GM19395 (cell line): Measurements from ENCODE around the gene TBRG4.

Experiments
- ATAC-seq: cut with Tn5 transposase; IDR thresholded peaks from one replicate; pipeline ENCODE4 v1.9.1; 2021; ENCODE audit warnings: mild to moderate bottlenecking, moderate library complexity; ENCODE audit not compliant: unreplicated experiment

The TBRG4 gene

GRCh38 chr7:45075871-45076796, 35.4 kb downstream of the TBRG4 start:
- no peak for ATAC-seq

- ATAC-seq = no peak
Measured at GRCh38 chr7:45075355-45075644, 36.2 kb downstream of the TBRG4 start.

GRCh38 chr7:45074528-45075354, 36.8 kb downstream of the TBRG4 start:
- ATAC-seq = no peak

- ATAC-seq = no peak
Measured at GRCh38 chr7:45073786-45074527, 37.5 kb downstream of the TBRG4 start.

GRCh38 chr7:45073031-45073785, 38.3 kb downstream of the TBRG4 start:
- no peak for ATAC-seq

- ATAC-seq = no peak
Measured at GRCh38 chr7:45072131-45073030, 39.1 kb downstream of the TBRG4 start.

- ATAC-seq = no peak
Measured at GRCh38 chr7:45071528-45071927, 40.0 kb downstream of the TBRG4 start.

GRCh38 chr7:45070254-45070642, 41.2 kb downstream of the TBRG4 start:
- ATAC-seq = no peak

- no peak for ATAC-seq
Measured at GRCh38 chr7:45069444-45070253, 41.8 kb downstream of the TBRG4 start.

GRCh38 chr7:45068236-45069023, 43.1 kb downstream of the TBRG4 start:
- ATAC-seq = no peak

- no peak for ATAC-seq
Measured at GRCh38 chr7:45067582-45067981, 43.9 kb downstream of the TBRG4 start.

GRCh38 chr7:45066409-45066808, 45.1 kb downstream of the TBRG4 start:
- ATAC-seq = no peak

GRCh38 chr7:45065031-45065995, 46.2 kb downstream of the TBRG4 start:
- ATAC-seq = no peak

- ATAC-seq = no peak
Measured at GRCh38 chr7:45064047-45064725, 47.3 kb downstream of the TBRG4 start.

GRCh38 chr7:45061806-45062425, 49.6 kb downstream of the TBRG4 start:
- no peak for ATAC-seq

GRCh38 chr7:45061352-45061751, 50.1 kb downstream of the TBRG4 start:
- no peak for ATAC-seq
